Panc1 (cell line): ENCODE data around the gene TTC28. TPM values are rescaled to one million over a fixed set of nuclear protein-coding genes. Genes with fewer than 3 reads are reported as not detected.

Source experiments
- ATAC-seq: fragments of 200-7000 bp; cut with Tn5 transposase; 2 replicates; pipeline ENCODE4 v1.9.1; 2020; ENCODE audit warnings: mild to moderate bottlenecking, moderate library complexity
- BruUV-seq: library from RNA; stranded (reverse); fragments of 400-500 nt; replicated peaks from 2 replicates; lab custom pipeline; 2021; lab: Mats Ljungman, UMichigan
- CTCF ChIA-PET: fragments of 300-600 bp; sonication (Branson Sonifier 250); formaldehyde crosslinking; loops from one replicate; lab custom pipeline; 2022; ENCODE audit warnings: antibody characterized with exemption; lab: Charles Lee
- POLR2A ChIA-PET: fragments of 300-600 bp; sonication (Branson Sonifier 250); formaldehyde crosslinking; loops from one replicate; lab custom pipeline; 2022; ENCODE audit warnings: antibody characterized with exemption; lab: Charles Lee
- DNase-seq: peaks from one replicate; pipeline ENCODE4 v3.0.0-alpha.2; 2010; ENCODE audit warnings: low read depth, low spot score
- H3K27ac ChIP-seq: 2 replicates; pipeline ENCODE4 v1.5.1; 2011; ENCODE audit warnings: mild to moderate bottlenecking, low read length, inconsistent platforms
- H3K27me3 ChIP-seq: fragments of 200-500 bp; sonication (Bioruptor generic); 2 replicates; pipeline ENCODE4 v1.6.0; 2014; ENCODE audit warnings: low read length, inconsistent platforms; ENCODE audit not compliant: control insufficient read depth, insufficient read depth
- H3K36me3 ChIP-seq: fragments of 200-500 bp; sonication (Bioruptor generic); 2 replicates; pipeline ENCODE4 v1.5.1; 2014; ENCODE audit warnings: inconsistent platforms, mild to moderate bottlenecking, low read length, moderate library complexity; ENCODE audit not compliant: control insufficient read depth, insufficient read depth
- H3K4me1 ChIP-seq: 2 replicates; pipeline ENCODE4 v1.5.1; 2011; ENCODE audit warnings: inconsistent platforms, mild to moderate bottlenecking, low read length, moderate library complexity; ENCODE audit not compliant: control insufficient read depth, insufficient read depth
- H3K4me3 ChIP-seq, 2 experiments: 2 replicates each; pipeline ENCODE4 v1.5.1; 2011 to 2012; ENCODE audit warnings: low read depth in 2 of 2, low read length in 2 of 2, mild to moderate bottlenecking in 2 of 2, inconsistent platforms in 1 of 2, moderate library complexity in 1 of 2
- H3K9me3 ChIP-seq: fragments of 200-500 bp; sonication (Bioruptor generic); 2 replicates; pipeline ENCODE4 v1.5.1; 2014; ENCODE audit warnings: low read depth, mild to moderate bottlenecking, inconsistent platforms, low read length, moderate library complexity; ENCODE audit not compliant: control insufficient read depth, insufficient read depth
- CTCF ChIP-seq: fragments of 450-650 bp; IDR thresholded peaks from 2 replicates; pipeline ENCODE4 v1.5.1; 2017; ENCODE audit warnings: mild to moderate bottlenecking
- POLR2AphosphoS5 ChIP-seq: IDR thresholded peaks from 2 replicates; pipeline ENCODE4 v1.6.1; 2012; ENCODE audit warnings: mild to moderate bottlenecking, low read depth, low read length, moderate library complexity
- REST ChIP-seq, 2 experiments: IDR thresholded peaks; 2 replicates each; pipeline ENCODE4 v1.6.1; 2011 to 2012; ENCODE audit warnings: low read depth in 2 of 2, control low read depth in 1 of 2, low read length in 1 of 2, mild to moderate bottlenecking in 1 of 2, moderate library complexity in 1 of 2; ENCODE audit not compliant: insufficient read depth in 1 of 2
- SIN3A ChIP-seq: IDR thresholded peaks from 2 replicates; pipeline ENCODE4 v1.6.1; 2012; ENCODE audit warnings: low read depth, mild to moderate bottlenecking, low read length, moderate library complexity, borderline replicate concordance; ENCODE audit not compliant: insufficient read depth
- TCF7L2 ChIP-seq: IDR thresholded peaks from 2 replicates; pipeline ENCODE4 v1.6.1; 2011; ENCODE audit warnings: mild to moderate bottlenecking, low read depth, low read length, inconsistent platforms
- in situ Hi-C: cut with HindIII; loops from 2 replicates; pipeline ENCODE4 v1.10.0; 2016; ENCODE audit warnings: low sequenced_read_pairs, low pct_unique_long_range_greater_than_20kb
- intact Hi-C: fragments of 100-400 bp; cut with micrococcal nuclease; formaldehyde crosslinking; loops from one replicate; pipeline ENCODE4 v1.10.0; 2022; ENCODE audit not compliant: unreplicated experiment
- total RNA-seq: library from RNA; stranded (reverse); gene quantifications from one replicate; pipeline ENCODE4 v1.2.1, GENCODE V29; 2021; ENCODE audit not compliant: unreplicated experiment

TTC28 gene
- total RNA-seq, 1 experiment from 2014 or later, result 24.8 TPM

- in situ Hi-C loops (no loop called here), intact Hi-C loops (no loop called here)
- TF ChIP-seq TCF7L2 (no peak), SIN3A (no peak), POLR2AphosphoS5 (no peak), REST (IDR thresholded peaks at IDR 0.05; ENCODE audit: insufficient read depth in 1 of 2, low read depth in 2 of 2, low read length in 1 of 2) (no peak), CTCF (no peak)
- Histone ChIP-seq H3K36me3 (no peaks in the 10 kb centered on the region), H3K27ac (no peak overlapping the region), H3K9me3 (no peaks in the 10 kb centered on the region), H3K4me1 (no peaks in the 10 kb centered on the region), H3K27me3 (no peaks in the 10 kb centered on the region), H3K4me3 (no peak overlapping the region)
- ATAC-seq, result no peak
- DNase-seq, result no peak
- BruUV-seq, result no TSS peak
- ChIA-PET CTCF (no interaction called here), POLR2A (no interaction called here)
Measured at GRCh38 chr22:28310299-28310698, 369.3 kb downstream of the TTC28 start.

- Histone ChIP-seq H3K4me1 (no peaks in the 10 kb centered on the region), H3K9me3 (no peaks in the 10 kb centered on the region), H3K27me3 (no peaks in the 10 kb centered on the region), H3K27ac (no peak overlapping the region), H3K4me3 (no peak overlapping the region), H3K36me3 (no peaks in the 10 kb centered on the region)
- TF ChIP-seq CTCF (no peak), POLR2AphosphoS5 (no peak), TCF7L2 (no peak), REST (IDR thresholded peaks at IDR 0.05; ENCODE audit: insufficient read depth in 1 of 2, low read depth in 2 of 2, low read length in 1 of 2) (no peak), SIN3A (no peak)
- ATAC-seq (no peak), DNase-seq (no peak)
- CTCF ChIA-PET, result no interaction called here
- in situ Hi-C loops, result no loop called here
- no TSS peak for BruUV-seq
- intact Hi-C loops, result no loop called here
- POLR2A ChIA-PET, result no interaction called here
Measured at GRCh38 chr22:28299753-28300152, 379.9 kb downstream of the TTC28 start.
